AG04450 (cell line): Measurements from ENCODE around the gene SFTPB. TPM values are rescaled to one million over a fixed set of nuclear protein-coding genes. Genes with fewer than 3 reads are reported as not detected.

ENCODE experiments used
- CTCF ChIA-PET: fragments of 300-600, 350-600 bp; formaldehyde crosslinking; extraction: SDS; loops from one replicate; lab custom pipeline; 2022; ENCODE audit warnings: antibody characterized with exemption, inconsistent platforms; lab: Charles Lee
- POLR2A ChIA-PET: fragments of 350-600 bp; formaldehyde crosslinking; extraction: SDS; loops from one replicate; lab custom pipeline; 2021; ENCODE audit warnings: antibody characterized with exemption, inconsistent platforms; lab: Yijun Ruan, JAX
- DNase-seq: peaks from one replicate; pipeline ENCODE4 v3.0.0-alpha.2; 2011; ENCODE audit warnings: low read depth, low spot score
- H3K27ac ChIP-seq: one replicate; pipeline ENCODE4 v1.5.1; 2012; ENCODE audit warnings: low read depth, low read length, control low read depth
- H3K27me3 ChIP-seq: one replicate; pipeline ENCODE4 v1.6.0; 2012; ENCODE audit warnings: low read length; ENCODE audit not compliant: control insufficient read depth, insufficient read depth
- H3K4me3 ChIP-seq: 2 replicates; pipeline ENCODE4 v1.5.1; 2011; ENCODE audit warnings: mild to moderate bottlenecking, low read depth, low read length, control low read depth
- H3K9me3 ChIP-seq: 2 replicates; pipeline ENCODE4 v1.5.1; 2012; ENCODE audit warnings: low read length; ENCODE audit not compliant: control insufficient read depth, insufficient read depth
- CTCF ChIP-seq: IDR thresholded peaks from 2 replicates; pipeline ENCODE4 v1.5.1; 2011; ENCODE audit warnings: low read depth, low read length, control low read depth, inconsistent platforms
- polyA plus RNA-seq: library from polyadenylated mRNA; depleted of rRNA; stranded (reverse); fragments of >200 nt; gene quantifications from 2 replicates; pipeline ENCODE4 v1.2.3, GENCODE V29; 2011

Gene SFTPB
- polyA plus RNA-seq, 1 experiment = not detected

DNA sequence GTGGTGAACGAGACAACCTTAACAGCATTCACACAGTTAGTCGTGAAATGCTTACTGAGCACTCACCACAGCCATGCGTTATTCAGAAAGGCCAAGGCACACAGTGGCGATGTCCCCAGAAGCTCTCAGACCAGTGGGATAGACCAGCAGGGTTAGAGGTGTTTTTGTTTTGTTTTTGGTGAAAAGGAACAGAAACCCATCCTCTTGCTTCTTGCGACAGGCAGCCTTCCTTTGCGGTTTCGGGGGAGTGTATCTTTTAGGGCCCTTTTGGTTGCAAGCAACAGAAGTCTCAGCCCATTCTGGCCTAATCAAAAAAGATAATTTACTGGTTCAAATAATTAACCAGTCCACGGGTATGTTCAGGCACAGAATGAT, 30.9 kb upstream of the SFTPB start:
- Histone ChIP-seq H3K27ac (no peak overlapping the region), H3K9me3 (no peaks in the 10 kb centered on the region), H3K4me3 (no peak overlapping the region), H3K27me3 (peaks cover 4% of the 10 kb centered on the region)
- DNase-seq = no peak
- no peak for TF ChIP-seq CTCF
- ChIA-PET POLR2A (no interaction called here), CTCF (interaction anchor here (1.0 to 1.4 kb wide), 2 partner anchors 9 to 50 kb away, joined by 3 to 6 read pairs; no protein-coding TSS in a partner anchor)

GRCh38 chr2:85698184-85698879, 30.3 kb upstream of the SFTPB start:
- no peak for DNase-seq
- Histone ChIP-seq H3K4me3 (no peak overlapping the region), H3K27ac (no peak overlapping the region), H3K9me3 (no peaks in the 10 kb centered on the region), H3K27me3 (peaks cover 4% of the 10 kb centered on the region)
- CTCF ChIA-PET = interaction anchor here (0.6 to 1.9 kb wide), 3 partner anchors 9 to 136 kb away, joined by 3 to 9 read pairs (median 3); no protein-coding TSS in a partner anchor
- no peak for TF ChIP-seq CTCF
- POLR2A ChIA-PET = no interaction called here

DNA sequence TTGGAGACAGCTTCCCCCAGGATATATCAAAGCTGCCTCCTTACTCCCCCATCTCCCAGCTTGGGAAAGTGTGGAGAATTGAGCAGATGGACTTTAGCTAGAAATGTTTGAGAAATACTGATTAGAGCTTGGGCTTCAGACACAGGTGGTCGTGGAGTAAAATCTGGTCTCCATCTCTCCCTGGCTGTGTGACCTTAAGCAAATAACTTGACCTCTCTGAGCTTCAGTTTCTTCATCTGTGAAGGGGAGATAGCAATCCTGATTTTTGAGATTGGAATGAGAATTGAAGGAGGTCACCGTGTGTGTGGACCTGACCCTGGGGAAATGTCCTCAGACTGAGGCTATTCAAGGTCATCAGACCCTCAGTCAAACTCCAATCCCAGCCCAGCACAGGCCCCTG, 29.7 kb upstream of the SFTPB start:
- CTCF ChIA-PET = interaction anchor here (0.6 to 1.9 kb wide), 3 partner anchors 10 to 136 kb away, joined by 3 to 9 read pairs (median 4); no protein-coding TSS in a partner anchor
- no peak overlapping the region for H3K4me3 ChIP-seq
- no peak overlapping the region for H3K27ac ChIP-seq
- POLR2A ChIA-PET = no interaction called here
- TF ChIP-seq CTCF = no peak
- peaks cover 4% of the 10 kb centered on the region for H3K27me3 ChIP-seq
- DNase-seq = no peak
- H3K9me3 ChIP-seq = no peaks in the 10 kb centered on the region

DNA sequence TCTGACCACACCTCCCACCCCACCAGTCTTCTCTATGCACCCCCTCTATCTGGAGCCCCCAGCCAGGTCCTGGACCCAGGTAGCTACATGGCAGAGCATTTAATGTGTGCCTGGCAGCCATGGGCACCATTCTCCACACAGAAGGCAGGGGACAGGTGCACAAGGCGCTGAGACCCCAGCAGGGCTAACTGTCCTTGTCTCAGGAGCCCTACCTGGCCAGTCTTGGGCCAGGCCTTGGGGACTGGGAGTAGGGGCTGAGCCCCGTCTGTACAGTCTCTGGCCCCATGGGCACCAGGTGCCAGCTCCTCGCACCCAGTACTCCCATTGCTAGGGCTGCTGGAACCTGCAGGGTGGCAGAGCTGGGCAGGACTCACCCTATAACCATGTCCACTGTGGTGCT, 29.1 kb upstream of the SFTPB start:
- no peak overlapping the region for H3K4me3 ChIP-seq
- no peak overlapping the region for H3K27ac ChIP-seq
- no peaks in the 10 kb centered on the region for H3K9me3 ChIP-seq
- CTCF ChIA-PET = interaction anchor here (1.4 to 1.9 kb wide), 2 partner anchors 10 to 30 kb away, joined by 4 to 9 read pairs; no protein-coding TSS in a partner anchor
- POLR2A ChIA-PET = no interaction called here
- DNase-seq = no peak
- no peak for TF ChIP-seq CTCF
- peaks cover 4% of the 10 kb centered on the region for H3K27me3 ChIP-seq
